Stimulated activated CD4-positive, alpha-beta T cell treated with anti-CD3 and anti-CD28 coated beads, Interleukin-1b, Interleukin-23, amount 100 ng/mL, for 48 hours (primary cell): Measurements from ENCODE around the gene RANBP17.
"Not testable (repeated sequence)": the region's sequence is repeated elsewhere in the genome, so short reads cannot be mapped to it uniquely, and the experiment has no call there.

Experiments used
- DNase-seq: peaks from one replicate; pipeline ENCODE4 v3.0.0-alpha.2; 2020

RANBP17 gene

GRCh38 chr5:170861917-170862766 is at the start of gene RANBP17:
TSS of gene RANBP17 (plus strand) at chr5:170862018.
- DNase-seq, result no peak

- DNase-seq, result no peak
Observed at GRCh38 chr5:170813231-170813630, 48.6 kb upstream of the RANBP17 start.

DNA sequence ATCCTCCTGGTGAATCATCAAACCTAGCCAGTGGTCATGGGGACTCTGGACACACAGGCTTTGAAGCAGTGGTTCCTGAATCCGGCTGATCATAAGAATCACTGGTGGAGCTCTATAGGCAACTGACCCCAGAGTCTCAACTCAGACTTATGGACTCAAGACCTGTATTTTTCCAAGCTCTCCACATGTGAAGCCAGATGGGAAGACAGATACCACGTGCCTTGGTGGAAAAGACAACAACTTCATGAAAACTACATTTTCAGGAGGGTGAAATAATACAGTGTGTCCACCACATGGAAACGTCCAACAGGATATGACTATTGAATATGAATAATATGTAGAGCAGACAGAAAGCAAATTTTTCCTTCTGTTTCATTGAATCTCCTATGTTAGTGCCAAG is 44.6 kb upstream of the RANBP17 start:
- no peak for DNase-seq

DNA sequence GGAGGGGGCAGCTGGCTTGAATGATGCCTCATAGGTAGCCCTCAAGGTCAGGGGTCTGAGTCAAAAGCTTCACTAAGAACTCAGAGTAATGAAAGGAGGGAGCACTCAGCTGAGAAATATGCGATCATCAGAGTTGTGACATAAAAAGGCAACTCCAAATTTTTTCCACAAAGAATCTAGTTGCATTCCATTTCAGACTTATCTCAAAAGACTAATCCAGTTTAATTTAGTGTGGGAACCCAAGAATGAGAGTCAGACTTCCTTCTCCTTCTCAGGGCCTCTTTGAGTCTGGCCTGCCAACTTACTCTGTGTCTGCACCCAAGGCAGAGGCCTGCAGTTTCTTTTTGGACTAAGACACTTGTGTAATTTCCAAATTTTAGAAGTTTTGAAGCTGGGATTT is 43.6 kb upstream of the RANBP17 start:
- DNase-seq, result no peak

GRCh38 chr5:170819824-170820223 is 42.0 kb upstream of the RANBP17 start:
- no peak for DNase-seq

DNA sequence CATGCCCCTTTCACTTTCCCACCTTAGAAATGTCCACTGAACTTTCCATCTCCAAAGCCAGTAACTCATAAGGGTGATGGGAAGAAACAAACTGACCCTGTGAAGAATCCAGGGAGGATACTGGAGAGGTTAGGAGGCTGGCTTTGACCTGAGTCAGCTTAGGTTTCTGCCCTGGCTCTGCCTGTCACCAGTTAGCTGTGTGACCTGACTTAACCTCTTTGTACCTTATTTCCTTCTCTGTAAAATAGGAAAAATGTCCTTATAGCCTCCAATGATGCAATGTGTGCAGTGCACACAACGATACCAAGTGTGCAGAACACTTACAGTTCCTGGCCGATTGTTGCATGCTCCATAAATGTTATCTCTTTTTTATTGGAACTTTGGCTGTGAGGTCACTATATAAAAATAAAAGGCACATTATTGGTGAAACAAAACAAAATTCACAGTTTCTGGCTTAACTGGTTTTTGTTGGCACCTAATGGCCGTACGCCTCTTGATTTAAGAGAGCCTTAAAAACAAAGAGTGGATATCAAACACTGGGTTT is 40.5 kb upstream of the RANBP17 start:
- no peak for DNase-seq

- DNase-seq, result no peak
Observed at GRCh38 chr5:170826117-170826516, 35.7 kb upstream of the RANBP17 start.

DNA sequence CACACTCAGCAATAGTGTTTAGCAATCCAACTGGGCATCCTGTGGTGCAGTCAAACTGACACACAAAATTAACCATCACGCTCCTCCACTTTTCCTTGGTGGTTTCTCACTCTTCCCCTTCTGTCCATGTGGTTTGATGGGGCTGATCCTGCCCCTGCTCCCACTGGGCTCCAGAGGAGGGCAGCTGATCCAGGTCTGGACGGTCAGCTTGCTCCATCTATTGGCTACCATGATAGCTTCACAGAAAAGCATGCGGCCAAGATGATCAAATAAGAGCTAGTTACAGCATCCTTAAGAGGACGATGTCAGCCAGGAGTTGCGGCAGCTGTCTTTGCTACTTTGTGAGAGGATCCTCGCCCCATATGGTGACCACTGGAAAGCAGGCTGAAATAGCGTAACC is 29.6 kb upstream of the RANBP17 start:
- DNase-seq, result no peak

GRCh38 chr5:170833981-170834380 is 27.8 kb upstream of the RANBP17 start:
- DNase-seq, result not testable (repeated sequence)

DNA sequence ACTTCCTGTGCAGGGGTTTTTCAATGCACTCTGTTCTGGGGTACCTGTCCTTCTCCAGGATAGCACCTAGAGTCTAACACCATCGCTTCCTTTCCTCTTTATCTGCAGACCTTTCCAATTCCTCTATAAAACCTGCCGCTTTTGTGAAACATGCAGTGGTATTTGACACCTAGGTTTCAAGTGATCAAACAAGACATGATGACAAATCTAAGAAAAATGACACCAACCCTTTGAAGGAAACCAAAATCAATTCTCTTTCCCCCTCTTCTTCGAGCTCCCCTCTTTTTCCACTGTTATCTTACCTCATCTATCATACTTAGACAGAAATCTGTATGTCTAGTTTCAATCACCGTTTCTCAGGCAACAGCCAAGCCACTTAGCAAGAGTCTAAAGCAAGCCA is 25.6 kb upstream of the RANBP17 start:
- DNase-seq, result no peak

DNA sequence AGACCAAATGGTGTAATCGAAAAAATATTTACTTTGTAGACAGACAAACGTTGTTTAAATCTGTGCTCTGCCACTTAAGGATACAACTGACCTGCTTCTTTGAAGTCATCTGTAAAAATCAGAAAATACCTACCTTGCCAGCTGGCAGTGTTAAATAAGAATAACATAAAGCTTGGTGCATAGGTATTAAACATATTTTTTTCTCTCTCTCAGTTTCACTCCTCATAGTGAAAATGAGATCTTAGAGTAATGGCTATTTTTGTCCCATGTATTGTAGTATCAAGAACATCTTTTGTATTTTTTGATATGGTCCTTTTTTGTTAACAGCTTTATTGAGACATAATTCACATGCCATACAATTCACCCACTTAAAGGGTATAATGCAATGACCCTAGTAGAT is 17.9 kb upstream of the RANBP17 start:
- no peak for DNase-seq

- DNase-seq, result no peak
Observed at GRCh38 chr5:170844651-170845050, 17.2 kb upstream of the RANBP17 start.

GRCh38 chr5:170846416-170846815 is 15.4 kb upstream of the RANBP17 start:
- no peak for DNase-seq

DNA sequence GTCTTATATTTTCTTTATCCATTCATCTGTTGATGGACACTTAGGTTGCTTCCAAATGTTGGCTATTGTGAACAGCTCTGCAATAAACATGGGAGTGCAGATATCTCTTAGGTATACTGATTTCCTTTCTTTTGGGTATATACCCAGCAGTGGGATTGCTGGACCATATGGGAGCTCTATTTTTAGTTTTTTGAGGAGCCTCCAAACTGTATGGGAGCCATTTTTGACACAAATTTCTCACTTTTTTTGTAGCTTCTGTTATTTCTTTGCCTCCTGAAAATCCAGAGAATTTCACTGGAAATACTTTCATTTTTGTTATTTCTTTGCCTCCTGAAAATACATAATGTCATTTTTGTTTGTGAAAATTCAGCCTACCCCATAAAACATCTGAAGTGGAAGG is 15.0 kb upstream of the RANBP17 start:
- no peak for DNase-seq

GRCh38 chr5:170848033-170848432 is 13.8 kb upstream of the RANBP17 start:
- no peak for DNase-seq

DNA sequence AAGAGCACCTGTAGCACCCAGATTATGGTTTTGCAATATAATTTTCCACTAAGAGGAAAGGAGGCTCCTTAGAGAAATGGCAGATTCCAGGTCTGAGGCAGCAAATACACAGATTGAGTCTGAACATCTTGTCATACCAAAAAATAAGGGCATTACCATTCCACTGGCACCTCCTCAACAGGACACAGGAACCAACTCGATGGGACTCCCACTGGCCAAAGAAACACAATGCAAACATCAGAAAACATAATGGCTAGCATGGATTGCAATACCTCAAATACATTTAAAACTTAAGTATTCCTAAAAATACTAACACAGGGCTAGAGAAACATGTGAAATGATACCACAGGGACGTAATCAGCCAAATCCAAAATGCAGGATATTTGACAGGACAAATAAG is 12.4 kb upstream of the RANBP17 start:
- DNase-seq, result no peak

GRCh38 chr5:170854566-170854965 is 7.3 kb upstream of the RANBP17 start:
- DNase-seq, result no peak

GRCh38 chr5:170857066-170857465 is 4.8 kb upstream of the RANBP17 start:
- no peak for DNase-seq

DNA sequence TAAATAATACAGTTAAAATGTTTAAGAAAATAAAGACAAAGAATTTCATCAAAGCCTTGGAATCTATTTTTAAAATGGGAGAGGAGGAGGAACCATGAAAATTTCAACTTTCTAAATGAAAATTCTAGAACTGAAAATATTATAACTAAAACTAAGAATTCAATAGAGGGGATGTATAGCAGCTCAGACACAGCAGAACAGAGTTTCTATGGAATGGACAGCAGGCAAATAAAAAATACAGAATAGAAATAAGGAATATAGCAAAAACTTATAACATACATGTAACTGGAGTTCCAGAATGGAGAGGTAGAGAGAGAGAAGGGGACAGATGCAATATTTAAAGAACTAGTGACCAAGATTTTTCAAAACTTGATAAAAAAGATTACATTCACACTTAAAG is 1.4 kb upstream of the RANBP17 start:
- DNase-seq, result no peak

- DNase-seq, result no peak
Observed at GRCh38 chr5:170860818-170861666, 776 bp upstream of the RANBP17 start.

GRCh38 chr5:170861667-170861916 is 226 bp upstream of the RANBP17 start:
- no peak for DNase-seq

GRCh38 chr5:170863646-170864045 is 1.8 kb downstream of the RANBP17 start:
- no peak for DNase-seq

GRCh38 chr5:170865622-170866021 is 3.8 kb downstream of the RANBP17 start:
- DNase-seq, result no peak

DNA sequence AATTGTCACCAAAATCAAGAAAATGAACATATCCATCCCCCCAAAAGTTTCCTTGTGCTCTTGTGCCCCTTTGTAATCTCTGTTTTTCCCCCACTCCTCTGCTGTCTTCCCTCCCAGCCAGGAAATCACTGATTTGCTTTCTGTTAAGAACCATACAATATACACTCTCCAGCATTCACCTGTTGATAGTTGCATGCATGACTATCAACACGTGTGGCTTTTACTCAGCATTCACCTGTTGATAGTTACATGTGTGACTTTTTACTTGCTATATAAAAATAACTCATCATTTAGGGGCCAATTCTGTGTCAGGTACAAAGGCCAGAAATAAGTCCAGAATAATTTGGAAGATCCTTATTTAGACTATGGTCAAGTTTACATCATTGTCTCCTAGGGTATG is 6.0 kb downstream of the RANBP17 start:
- no peak for DNase-seq
